ENCODE results near the gene SLC15A3.

SLC15A3 gene

GRCh38 chr11:60959431-60959830, 7.5 kb upstream of the SLC15A3 start:
- Histone ChIP-seq H3K27ac (ENCODE audit: low read length) (no peak overlapping the region), H3K4me1 (ENCODE audit: control insufficient read depth, insufficient read depth, low read length) (no peaks in the 10 kb centered on the region), H3K27me3 (ENCODE audit: control insufficient read depth, insufficient read depth, low read length) (no peaks in the 10 kb centered on the region), H3K9me3 (ENCODE audit: control insufficient read depth, insufficient read depth, low read length) (no peaks in the 10 kb centered on the region), H3K36me3 (ENCODE audit: control insufficient read depth, insufficient read depth, low read length) (no peaks in the 10 kb centered on the region), H3K4me3 (ENCODE audit: low read length) (no peak overlapping the region)
- no CpG with 5 or more reads among the region's 6 CpGs for WGBS (ENCODE audit: insufficient coverage, insufficient read length)
- DNase-seq (ENCODE audit: low read depth, low spot score): no peak

DNA sequence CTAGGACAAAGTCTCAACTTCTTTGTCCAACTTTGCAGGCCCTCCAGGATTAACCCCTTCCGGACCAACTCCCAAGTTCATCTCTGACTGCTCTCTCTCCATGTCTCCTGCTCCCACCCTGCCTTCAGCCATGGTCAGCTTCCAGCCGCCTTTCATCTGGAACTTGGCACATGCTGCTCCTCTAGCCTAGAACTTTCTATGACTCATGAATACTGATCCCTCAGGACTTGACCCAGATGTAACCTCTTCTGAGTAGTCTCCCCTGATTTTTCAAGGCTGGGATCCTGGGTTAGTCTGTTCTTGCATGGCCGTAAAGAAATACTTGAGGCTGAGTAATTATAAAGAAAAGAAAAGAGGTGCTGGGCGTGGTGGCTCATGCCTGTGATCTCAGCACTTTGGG, 5.2 kb upstream of the SLC15A3 start:
- Histone ChIP-seq H3K36me3 (ENCODE audit: control insufficient read depth, insufficient read depth, low read length) (no peaks in the 10 kb centered on the region), H3K4me1 (ENCODE audit: control insufficient read depth, insufficient read depth, low read length) (no peaks in the 10 kb centered on the region; the same call in 1 of the 2 replicates), H3K27me3 (ENCODE audit: control insufficient read depth, insufficient read depth, low read length) (no peaks in the 10 kb centered on the region), H3K27ac (ENCODE audit: low read length) (no peak overlapping the region), H3K9me3 (ENCODE audit: control insufficient read depth, insufficient read depth, low read length) (no peaks in the 10 kb centered on the region), H3K4me3 (ENCODE audit: low read length) (no peak overlapping the region)
- no CpG with 5 or more reads among the region's 4 CpGs for WGBS (ENCODE audit: insufficient coverage, insufficient read length)
- no peak for DNase-seq (ENCODE audit: low read depth, low spot score)

DNA sequence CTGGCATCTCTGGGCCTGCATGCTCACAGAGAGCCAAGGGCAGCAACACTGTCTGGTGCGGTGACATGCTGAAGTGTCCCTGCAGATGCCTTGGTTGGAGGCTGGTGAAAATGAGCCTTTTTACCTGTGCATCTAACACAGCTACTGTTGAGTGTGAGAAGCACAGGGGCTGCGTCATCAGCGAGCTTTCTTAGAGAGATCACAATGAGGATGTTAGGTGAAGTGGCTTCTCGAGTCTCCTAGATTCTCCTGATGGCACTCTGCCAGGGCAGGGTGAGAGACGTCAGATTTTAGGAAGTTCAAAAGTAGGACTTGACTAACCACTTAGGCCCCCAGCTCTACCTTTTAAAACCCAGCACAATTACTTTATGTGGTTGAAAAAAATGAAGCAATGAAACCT, 3.6 kb upstream of the SLC15A3 start:
- Histone ChIP-seq H3K4me1 (ENCODE audit: control insufficient read depth, insufficient read depth, low read length) (no peaks in the 10 kb centered on the region; the same call in 1 of the 2 replicates), H3K27ac (ENCODE audit: low read length) (no peak overlapping the region), H3K27me3 (ENCODE audit: control insufficient read depth, insufficient read depth, low read length) (no peaks in the 10 kb centered on the region), H3K4me3 (ENCODE audit: low read length) (no peak overlapping the region), H3K36me3 (ENCODE audit: control insufficient read depth, insufficient read depth, low read length) (no peaks in the 10 kb centered on the region), H3K9me3 (ENCODE audit: control insufficient read depth, insufficient read depth, low read length) (no peaks in the 10 kb centered on the region)
- DNase-seq (ENCODE audit: low read depth, low spot score): no peak
- WGBS (ENCODE audit: insufficient coverage, insufficient read length): no CpG with 5 or more reads among the region's 5 CpGs

DNA sequence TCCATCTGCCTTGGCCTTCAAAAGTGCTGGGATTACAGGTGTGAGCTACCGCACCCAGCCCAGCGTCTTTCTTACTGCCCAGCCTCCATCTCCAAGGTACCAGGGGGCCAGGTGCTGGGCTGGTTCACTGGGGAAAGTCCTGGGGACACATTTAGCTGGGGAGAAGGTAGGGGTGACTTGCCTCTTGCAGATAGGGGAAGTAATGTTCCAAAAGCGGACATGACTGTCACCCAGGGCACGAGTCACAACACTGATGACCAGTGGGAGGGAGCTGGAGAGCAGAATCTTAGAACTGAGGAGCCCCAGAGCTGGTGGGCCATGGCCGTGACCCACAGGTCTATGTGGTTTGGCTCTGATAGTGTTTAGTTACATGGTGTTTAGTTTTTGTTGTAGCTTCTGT, 2.4 kb upstream of the SLC15A3 start:
- DNase-seq (ENCODE audit: low read depth, low spot score): no peak
- WGBS (ENCODE audit: insufficient coverage, insufficient read length): no CpG with 5 or more reads among the region's 5 CpGs
- no peaks in the 10 kb centered on the region; the same call in 1 of the 2 replicates for H3K4me1 ChIP-seq (ENCODE audit: control insufficient read depth, insufficient read depth, low read length)
- no peaks in the 10 kb centered on the region for H3K9me3 ChIP-seq (ENCODE audit: control insufficient read depth, insufficient read depth, low read length)
- H3K36me3 ChIP-seq (ENCODE audit: control insufficient read depth, insufficient read depth, low read length): no peaks in the 10 kb centered on the region
- H3K27ac ChIP-seq (ENCODE audit: low read length): no peak overlapping the region
- H3K4me3 ChIP-seq (ENCODE audit: low read length): no peak overlapping the region
- no peaks in the 10 kb centered on the region for H3K27me3 ChIP-seq (ENCODE audit: control insufficient read depth, insufficient read depth, low read length)

- no peak overlapping the region for H3K27ac ChIP-seq (ENCODE audit: low read length)
- no peak overlapping the region for H3K4me3 ChIP-seq (ENCODE audit: low read length)
- WGBS (ENCODE audit: insufficient coverage, insufficient read length): no CpG with 5 or more reads among the region's 6 CpGs
- no peaks in the 10 kb centered on the region for H3K36me3 ChIP-seq (ENCODE audit: control insufficient read depth, insufficient read depth, low read length)
- no peak for DNase-seq (ENCODE audit: low read depth, low spot score)
- no peaks in the 10 kb centered on the region for H3K27me3 ChIP-seq (ENCODE audit: control insufficient read depth, insufficient read depth, low read length)
- H3K4me1 ChIP-seq (ENCODE audit: control insufficient read depth, insufficient read depth, low read length): no peaks in the 10 kb centered on the region; the same call in 1 of the 2 replicates
- no peaks in the 10 kb centered on the region for H3K9me3 ChIP-seq (ENCODE audit: control insufficient read depth, insufficient read depth, low read length)
Observed at GRCh38 chr11:60953781-60954180, 1.8 kb upstream of the SLC15A3 start.

- Histone ChIP-seq H3K27ac (ENCODE audit: low read length) (no peak overlapping the region), H3K4me3 (ENCODE audit: low read length) (no peak overlapping the region), H3K4me1 (ENCODE audit: control insufficient read depth, insufficient read depth, low read length) (no peaks in the 10 kb centered on the region; the same call in 1 of the 2 replicates), H3K9me3 (ENCODE audit: control insufficient read depth, insufficient read depth, low read length) (no peaks in the 10 kb centered on the region), H3K36me3 (ENCODE audit: control insufficient read depth, insufficient read depth, low read length) (no peaks in the 10 kb centered on the region), H3K27me3 (ENCODE audit: control insufficient read depth, insufficient read depth, low read length) (no peaks in the 10 kb centered on the region)
- DNase-seq (ENCODE audit: low read depth, low spot score): no peak
- WGBS (ENCODE audit: insufficient coverage, insufficient read length): no CpG with 5 or more reads among the region's 3 CpGs
Observed at GRCh38 chr11:60952742-60953170, 780 bp upstream of the SLC15A3 start.

DNA sequence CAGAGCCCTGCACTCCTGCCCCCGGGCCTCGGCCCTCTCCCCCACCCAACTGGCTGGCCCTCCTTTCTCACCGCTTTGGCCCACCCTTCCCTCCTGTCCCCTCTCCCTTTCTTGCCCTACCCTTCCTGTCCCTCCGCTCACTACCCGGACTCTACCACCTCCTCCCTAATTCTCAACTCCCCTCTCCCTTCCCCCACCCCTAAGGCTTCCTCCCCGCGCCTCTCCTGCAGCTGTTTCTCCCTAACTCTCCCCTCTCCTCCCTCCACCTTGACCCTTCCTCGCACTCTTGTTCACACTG, 421 bp downstream of the SLC15A3 start:
- no peaks in the 10 kb centered on the region for H3K9me3 ChIP-seq (ENCODE audit: control insufficient read depth, insufficient read depth, low read length)
- WGBS (ENCODE audit: insufficient coverage, insufficient read length): no CpG with 5 or more reads among the region's 8 CpGs
- H3K36me3 ChIP-seq (ENCODE audit: control insufficient read depth, insufficient read depth, low read length): no peaks in the 10 kb centered on the region
- no peak for DNase-seq (ENCODE audit: low read depth, low spot score)
- no peak overlapping the region for H3K27ac ChIP-seq (ENCODE audit: low read length)
- peak overlapping the region; percentile 59; the same call in 1 of the 2 replicates for H3K4me3 ChIP-seq (ENCODE audit: low read length)
- no peaks in the 10 kb centered on the region for H3K27me3 ChIP-seq (ENCODE audit: control insufficient read depth, insufficient read depth, low read length)
- H3K4me1 ChIP-seq (ENCODE audit: control insufficient read depth, insufficient read depth, low read length): no peaks in the 10 kb centered on the region; the same call in 1 of the 2 replicates

DNA sequence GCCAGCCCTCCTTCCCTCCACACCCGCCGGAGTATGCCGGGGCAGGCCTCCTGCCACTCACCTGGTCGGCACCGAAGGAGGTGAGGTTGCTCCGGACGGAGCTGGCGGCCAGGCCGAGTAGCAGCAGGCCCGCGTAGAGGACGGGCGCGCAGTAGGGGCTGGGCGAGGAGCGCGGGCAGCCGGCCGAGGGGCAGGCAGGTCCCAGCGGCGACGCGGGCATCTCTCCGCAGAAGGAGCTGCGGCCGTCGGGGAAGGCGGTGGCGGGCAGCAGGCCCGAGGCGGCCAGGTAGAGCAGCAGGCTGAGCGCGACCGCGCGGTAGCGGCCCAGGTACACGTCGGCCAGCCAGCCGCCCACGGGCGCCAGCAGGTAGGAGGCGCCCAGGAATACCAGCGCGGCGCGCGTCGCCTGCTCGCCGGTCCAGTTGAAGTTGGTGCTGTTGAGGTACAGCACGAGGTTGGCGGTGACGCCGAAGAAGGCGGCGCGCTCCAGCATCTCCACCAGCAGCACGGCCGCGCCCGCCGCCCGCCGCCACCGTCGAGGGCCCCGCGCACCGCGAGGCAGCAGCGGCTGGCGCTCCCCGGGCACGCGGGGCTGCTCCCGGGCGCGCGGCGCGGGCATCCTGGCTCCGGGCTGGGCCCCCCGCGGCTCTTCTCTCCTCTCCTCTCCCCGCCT, 907 bp downstream of the SLC15A3 start:
- no CpG with 5 or more reads among the region's 86 CpGs for WGBS (ENCODE audit: insufficient coverage, insufficient read length)
- Histone ChIP-seq H3K27ac (ENCODE audit: low read length) (no peak overlapping the region), H3K4me3 (ENCODE audit: low read length) (peak overlapping the region; percentile 59; the same call in 1 of the 2 replicates), H3K9me3 (ENCODE audit: control insufficient read depth, insufficient read depth, low read length) (no peaks in the 10 kb centered on the region), H3K27me3 (ENCODE audit: control insufficient read depth, insufficient read depth, low read length) (no peaks in the 10 kb centered on the region), H3K4me1 (ENCODE audit: control insufficient read depth, insufficient read depth, low read length) (no peaks in the 10 kb centered on the region; the same call in 1 of the 2 replicates), H3K36me3 (ENCODE audit: control insufficient read depth, insufficient read depth, low read length) (no peaks in the 10 kb centered on the region)
- DNase-seq (ENCODE audit: low read depth, low spot score): no peak

DNA sequence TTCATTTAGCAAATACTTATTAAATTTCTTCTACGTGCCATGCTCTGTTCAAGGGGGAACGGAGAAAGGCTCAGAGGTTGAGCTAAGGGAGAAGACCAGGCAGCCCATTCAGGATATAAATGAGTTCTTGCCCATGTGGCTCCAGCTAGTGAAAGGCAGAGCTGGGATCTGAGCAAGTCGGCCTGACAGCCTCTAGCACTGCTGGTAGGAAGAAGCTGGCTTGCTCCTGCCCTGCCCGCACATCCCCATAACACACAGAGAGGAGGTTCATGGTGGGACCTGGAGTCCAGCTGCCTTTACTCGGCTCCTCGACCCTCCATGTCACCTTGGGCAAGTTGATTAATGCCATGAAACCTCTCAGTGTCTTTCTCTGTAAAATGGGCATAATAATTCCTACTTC, 2.0 kb downstream of the SLC15A3 start:
- Histone ChIP-seq H3K27ac (ENCODE audit: low read length) (no peak overlapping the region), H3K4me1 (ENCODE audit: control insufficient read depth, insufficient read depth, low read length) (no peaks in the 10 kb centered on the region; the same call in 1 of the 2 replicates), H3K27me3 (ENCODE audit: control insufficient read depth, insufficient read depth, low read length) (no peaks in the 10 kb centered on the region), H3K9me3 (ENCODE audit: control insufficient read depth, insufficient read depth, low read length) (no peaks in the 10 kb centered on the region), H3K4me3 (ENCODE audit: low read length) (no peak overlapping the region), H3K36me3 (ENCODE audit: control insufficient read depth, insufficient read depth, low read length) (no peaks in the 10 kb centered on the region)
- DNase-seq (ENCODE audit: low read depth, low spot score): no peak
- no CpG with 5 or more reads among the region's 6 CpGs for WGBS (ENCODE audit: insufficient coverage, insufficient read length)

- DNase-seq (ENCODE audit: low read depth, low spot score): no peak
- no peak overlapping the region for H3K4me3 ChIP-seq (ENCODE audit: low read length)
Observed at GRCh38 chr11:60948250-60948649, 3.7 kb downstream of the SLC15A3 start.

DNA sequence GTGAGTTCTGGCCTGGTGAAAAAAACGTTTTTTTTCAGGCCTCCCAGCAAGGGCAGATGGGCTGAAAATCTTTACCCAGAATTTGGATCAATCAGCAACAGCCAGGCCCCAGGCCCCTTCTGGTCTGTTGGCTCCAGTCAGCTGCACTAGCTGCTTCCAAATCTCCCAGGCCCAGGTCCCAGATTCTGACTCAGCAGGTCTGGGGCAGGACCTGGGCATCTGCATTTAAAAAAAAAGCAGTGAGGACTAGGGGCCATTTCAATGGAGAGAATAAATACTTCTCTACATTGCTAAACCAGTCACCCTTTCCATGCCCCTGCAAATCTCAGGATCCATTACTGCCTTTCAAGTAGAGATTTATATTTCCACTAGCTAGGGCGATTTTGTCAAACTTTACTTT, 4.3 kb downstream of the SLC15A3 start:
- H3K4me3 ChIP-seq (ENCODE audit: low read length): no peak overlapping the region
- H3K4me1 ChIP-seq (ENCODE audit: control insufficient read depth, insufficient read depth, low read length): no peaks in the 10 kb centered on the region; the same call in 1 of the 2 replicates
- H3K36me3 ChIP-seq (ENCODE audit: control insufficient read depth, insufficient read depth, low read length): no peaks in the 10 kb centered on the region
- no peak for DNase-seq (ENCODE audit: low read depth, low spot score)
- no peak overlapping the region for H3K27ac ChIP-seq (ENCODE audit: low read length)
- no peaks in the 10 kb centered on the region for H3K9me3 ChIP-seq (ENCODE audit: control insufficient read depth, insufficient read depth, low read length)
- no CpG with 5 or more reads among the region's 2 CpGs for WGBS (ENCODE audit: insufficient coverage, insufficient read length)
- no peaks in the 10 kb centered on the region for H3K27me3 ChIP-seq (ENCODE audit: control insufficient read depth, insufficient read depth, low read length)

More at GRCh38 chr11:60948250-60948649, 3.7 kb downstream of the SLC15A3 start:
- no peaks in the 10 kb centered on the region for H3K27me3 ChIP-seq (ENCODE audit: control insufficient read depth, insufficient read depth, low read length)
- no peak overlapping the region for H3K27ac ChIP-seq (ENCODE audit: low read length)
- no CpG with 5 or more reads among the region's 5 CpGs for WGBS (ENCODE audit: insufficient coverage, insufficient read length)
- no peaks in the 10 kb centered on the region for H3K36me3 ChIP-seq (ENCODE audit: control insufficient read depth, insufficient read depth, low read length)
- H3K4me1 ChIP-seq (ENCODE audit: control insufficient read depth, insufficient read depth, low read length): no peaks in the 10 kb centered on the region; the same call in 1 of the 2 replicates
- no peaks in the 10 kb centered on the region for H3K9me3 ChIP-seq (ENCODE audit: control insufficient read depth, insufficient read depth, low read length)
